LHCN-M2 (cell line): ENCODE results near the gene DNAL4. TPM values are rescaled to one million over a fixed set of nuclear protein-coding genes. Genes with fewer than 3 reads are reported as not detected.

Experiments
- DNase-seq: peaks from one replicate; pipeline ENCODE4 v3.0.0-alpha.2; 2012; ENCODE audit warnings: low read depth
- polyA plus RNA-seq: library from polyadenylated mRNA; unstranded; fragments of >200 nt; gene quantifications from one replicate; pipeline ENCODE4 v1.2.1, GENCODE V29; 2012; ENCODE audit warnings: missing spikeins
- total RNA-seq: library from RNA; depleted of rRNA; stranded (reverse); fragments of >200 nt; gene quantifications from 2 replicates; pipeline ENCODE4 v1.2.3, GENCODE V29; 2014; rRNA removed

Gene DNAL4
- total RNA-seq: 19.0 and 22.6 TPM in 2 replicates
- polyA plus RNA-seq: 17.5 TPM

- DNase-seq: peak; percentile 98
These were observed at the start of gene DNAL4 for GRCh38 chr22:38793721-38794466. Gene DNAL4 (minus strand): TSS chr22:38794143. CDS start chr22:38782731, 11,412 bp downstream.

GRCh38 chr22:38843201-38843656, 49.3 kb upstream of the DNAL4 start:
- peak; percentile 38 for DNase-seq

- no peak for DNase-seq
These were observed 48.7 kb upstream of the DNAL4 start for GRCh38 chr22:38842512-38843200.

GRCh38 chr22:38841635-38842034, 47.7 kb upstream of the DNAL4 start:
- no peak for DNase-seq

- DNase-seq: no peak
These were observed 47.3 kb upstream of the DNAL4 start for GRCh38 chr22:38841211-38841610.

- no peak for DNase-seq
These were observed 46.2 kb upstream of the DNAL4 start for GRCh38 chr22:38840129-38840528.

GRCh38 chr22:38839686-38840085, 45.7 kb upstream of the DNAL4 start:
- DNase-seq: no peak

GRCh38 chr22:38837414-38837928, 43.5 kb upstream of the DNAL4 start:
- DNase-seq: no peak

GRCh38 chr22:38835888-38836301, 42.0 kb upstream of the DNAL4 start:
- no peak for DNase-seq

- no peak for DNase-seq
These were observed 41.0 kb upstream of the DNAL4 start for GRCh38 chr22:38834991-38835390.

- no peak for DNase-seq
These were observed 40.4 kb upstream of the DNAL4 start for GRCh38 chr22:38834215-38834953.

GRCh38 chr22:38833061-38833460, 39.1 kb upstream of the DNAL4 start:
- no peak for DNase-seq

GRCh38 chr22:38832005-38832978, 38.3 kb upstream of the DNAL4 start:
- DNase-seq: no peak

- DNase-seq: peak; percentile 20
These were observed 37.4 kb upstream of the DNAL4 start for GRCh38 chr22:38831166-38831945.

GRCh38 chr22:38830845-38831108, 36.8 kb upstream of the DNAL4 start:
- DNase-seq: no peak

GRCh38 chr22:38830026-38830844, 36.3 kb upstream of the DNAL4 start:
- DNase-seq: no peak

GRCh38 chr22:38829485-38829884, 35.5 kb upstream of the DNAL4 start:
- DNase-seq: no peak

GRCh38 chr22:38828616-38829205, 34.8 kb upstream of the DNAL4 start:
- DNase-seq: no peak

- no peak for DNase-seq
These were observed 34.2 kb upstream of the DNAL4 start for GRCh38 chr22:38828191-38828590.
